Bronchial epithelial cell (primary cell): Measurements from ENCODE around the gene ZBTB34. TPM values are rescaled to one million over a fixed set of nuclear protein-coding genes. Genes with fewer than 3 reads are reported as not detected.

Experiments used
- DNase-seq: peaks from one replicate; pipeline ENCODE4 v3.0.0-alpha.2; 2010; ENCODE audit warnings: low read depth
- FAIRE-seq: peaks from 2 replicates; lab custom pipeline; 2011; peaks lifted over from hg19 to GRCh38; lab: Jason Lieb, UNC
- H3K27me3 ChIP-seq: 2 replicates; pipeline ENCODE4 v1.5.1; 2011; ENCODE audit warnings: low read length; ENCODE audit not compliant: control insufficient read depth, insufficient read depth
- H3K36me3 ChIP-seq: 2 replicates; pipeline ENCODE4 v1.5.1; 2011; ENCODE audit warnings: low read length; ENCODE audit not compliant: control insufficient read depth, insufficient read depth
- H3K4me3 ChIP-seq: 2 replicates; pipeline ENCODE4 v1.5.1; 2011; ENCODE audit warnings: mild to moderate bottlenecking, low read depth, low read length, control low read depth
- CTCF ChIP-seq: IDR thresholded peaks from 2 replicates; pipeline ENCODE4 v1.5.1; 2011; ENCODE audit warnings: mild to moderate bottlenecking, moderate library complexity, low read length, control low read depth, inconsistent platforms; ENCODE audit not compliant: insufficient read depth, severe bottlenecking
- total RNA-seq: library from RNA; depleted of rRNA; stranded (reverse); fragments of >200 nt; gene quantifications from 2 replicates; pipeline ENCODE4 v1.2.1, GENCODE V29; 2014

Gene ZBTB34
- total RNA-seq, 1 donor from 2014 or later = 6.6 TPM

DNA sequence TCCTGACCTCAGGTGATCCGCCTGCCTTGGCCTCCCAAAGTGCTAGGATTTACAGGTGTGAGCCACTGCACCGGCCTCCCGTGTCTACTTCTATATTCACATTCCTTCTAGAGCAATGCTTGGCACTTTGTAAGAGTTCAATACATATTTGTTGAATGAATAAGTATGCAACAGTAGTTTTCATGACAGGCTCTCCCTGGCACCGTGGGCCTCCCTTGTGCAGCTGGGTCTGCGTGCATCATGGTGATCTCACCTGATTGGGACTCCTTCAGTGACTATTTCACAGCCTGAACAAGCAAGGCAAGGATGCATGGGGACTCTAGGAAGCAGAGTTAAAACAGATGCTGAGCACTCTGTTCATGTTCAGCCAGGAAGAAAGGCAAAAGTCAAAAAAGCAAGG, 6.8 kb upstream of the ZBTB34 start:
- DNase-seq (peak; percentile 77), FAIRE-seq (no peak)
- Histone ChIP-seq H3K36me3 (no peaks in the 10 kb centered on the region), H3K4me3 (no peak overlapping the region), H3K27me3 (peaks cover 3% of the 10 kb centered on the region)
- TF ChIP-seq CTCF = no peak

GRCh38 chr9:126854734-126855133, 5.7 kb upstream of the ZBTB34 start:
- no peaks in the 10 kb centered on the region for H3K36me3 ChIP-seq
- H3K27me3 ChIP-seq = peaks cover 3% of the 10 kb centered on the region
- no peak overlapping the region for H3K4me3 ChIP-seq
- DNase-seq = no peak
- no peak for FAIRE-seq
- TF ChIP-seq CTCF = no peak

- FAIRE-seq = no peak
- no peaks in the 10 kb centered on the region for H3K36me3 ChIP-seq
Measured at GRCh38 chr9:126856326-126856877, 4.0 kb upstream of the ZBTB34 start.

DNA sequence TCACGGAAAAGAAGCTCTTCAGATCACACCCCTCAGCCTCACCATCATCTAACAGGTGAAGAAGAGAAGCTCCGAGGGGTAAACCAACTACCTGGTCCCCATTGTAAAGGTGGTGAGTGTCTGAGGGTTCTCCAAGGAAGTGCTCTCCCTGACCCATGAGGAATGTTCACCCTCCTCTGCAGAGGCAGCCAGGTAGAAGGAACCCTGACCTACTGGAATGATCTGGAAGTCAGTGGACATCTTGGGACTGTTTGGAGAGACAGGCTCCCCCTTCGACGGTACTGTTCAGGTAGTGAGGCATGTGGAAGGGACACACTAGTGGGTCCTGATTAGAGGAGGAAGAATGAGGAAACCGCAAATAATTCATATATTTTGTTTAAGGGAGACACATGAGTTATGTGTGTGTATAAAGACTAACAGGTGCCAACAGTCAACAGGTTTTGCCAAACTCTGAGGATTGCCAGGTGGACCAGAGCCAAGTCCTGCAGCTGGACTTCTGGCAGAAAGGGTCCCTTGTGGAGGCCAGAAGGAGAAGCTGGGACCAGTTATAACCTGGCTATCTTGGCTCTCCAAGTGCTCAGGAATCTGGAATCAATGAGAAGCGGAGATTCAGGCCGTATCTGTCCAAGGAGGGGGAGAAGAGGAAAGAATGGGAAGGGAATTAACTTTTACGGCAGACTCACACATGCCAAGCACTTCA, 3.0 kb upstream of the ZBTB34 start:
- no peak for FAIRE-seq
- TF ChIP-seq CTCF = no peak
- Histone ChIP-seq H3K4me3 (no peak overlapping the region), H3K27me3 (no peaks in the 10 kb centered on the region), H3K36me3 (no peaks in the 10 kb centered on the region)
- no peak for DNase-seq

More at GRCh38 chr9:126856326-126856877, 4.0 kb upstream of the ZBTB34 start:
- Histone ChIP-seq H3K27me3 (no peaks in the 10 kb centered on the region), H3K4me3 (no peak overlapping the region)
- no peak for TF ChIP-seq CTCF
- no peak for DNase-seq

DNA sequence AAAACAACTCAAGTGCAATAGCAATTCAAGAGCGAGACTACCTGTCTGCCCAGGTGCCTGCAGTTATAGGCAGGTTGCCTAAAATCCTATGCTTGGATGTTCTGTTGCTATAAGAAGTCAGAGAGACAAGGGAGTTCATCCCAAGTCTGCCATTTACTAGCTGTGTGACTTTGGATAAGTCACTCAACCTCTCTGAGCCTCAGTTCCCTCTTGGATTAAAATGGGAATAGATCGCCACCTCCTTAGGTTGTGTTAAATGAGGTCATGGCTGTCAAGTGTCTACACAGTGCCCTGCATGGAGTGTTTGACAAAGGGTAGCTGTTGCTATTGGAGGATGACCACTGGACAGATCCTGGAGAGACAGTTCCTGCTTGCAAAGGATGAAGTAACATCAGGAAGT, 1.3 kb upstream of the ZBTB34 start:
- no peak for FAIRE-seq
- no peak overlapping the region for H3K4me3 ChIP-seq
- TF ChIP-seq CTCF = no peak
- no peak for DNase-seq
- H3K36me3 ChIP-seq = no peaks in the 10 kb centered on the region
- no peaks in the 10 kb centered on the region for H3K27me3 ChIP-seq
